ENCODE measurements around the gene KIAA0930. TPM values are rescaled to one million over a fixed set of nuclear protein-coding genes. Genes with fewer than 3 reads are reported as not detected.

The KIAA0930 gene
- total RNA-seq: 39.1 and 42.6 TPM in 2 replicates

GRCh38 chr22:45240810-45241631, at the start of gene KIAA0930:
Gene KIAA0930, minus strand, starts transcription at chr22:45240894. Its CDS starts 191 bp downstream, at chr22:45240703.

GRCh38 chr22:45284705-45285262, 44.1 kb upstream of the KIAA0930 start, which contains the start of gene UPK3A:
Gene UPK3A, plus strand, starts transcription at chr22:45284949. Its CDS starts 65 bp downstream, at chr22:45285014.

GRCh38 chr22:45163451-45164269, 77.0 kb downstream of the KIAA0930 start, which contains the start of gene NUP50:
Gene NUP50, plus strand, starts transcription at chr22:45163925. Its CDS starts 4,253 bp downstream, at chr22:45168178.

Small RNA genes lying within 50 kb of the gene (small RNA-seq; reads per million reads assigned to genes)
- gene MIR1249: 0.11 reads per million

Other genes starting within 250 kb of the KIAA0930 start
- gene PHF21B, start 230.9 kb downstream of the KIAA0930 start, total RNA-seq: 0.20 TPM in 1 of 2 replicates, not detected in the other
- 54.0 and 64.3 TPM in 2 replicates for gene NUP50, start 77.0 kb downstream of the KIAA0930 start, total RNA-seq
- not detected in 2 replicates for gene UPK3A, start 44.1 kb upstream of the KIAA0930 start, total RNA-seq
- gene FAM118A, start 69.0 kb upstream of the KIAA0930 start, total RNA-seq: 19.2 and 47.0 TPM in 2 replicates
- gene SMC1B, start 172.7 kb upstream of the KIAA0930 start, total RNA-seq: under 0.01 TPM in 2 replicates
- gene RIBC2, start 172.8 kb upstream of the KIAA0930 start, total RNA-seq: 1.1 and 1.4 TPM in 2 replicates

Data from subcutaneous preadipocyte (primary cell).